HepG2 (cell line): Measurements from ENCODE around the gene MFSD12. TPM values are rescaled to one million over a fixed set of nuclear protein-coding genes. Genes with fewer than 3 reads are reported as not detected.

Experiments used
- GATAD2A ChIP-seq: IDR thresholded peaks from 2 replicates; pipeline ENCODE4 v1.6.1; 2016
- KDM5A ChIP-seq: fragments of 200-600 bp; sonication (generic); IDR thresholded peaks from 2 replicates; pipeline ENCODE4 v1.7.0; 2018; ENCODE audit warnings: antibody characterized with exemption, mild to moderate bottlenecking, low read length, borderline replicate concordance
- KLF6 ChIP-seq: IDR thresholded peaks from 2 replicates; pipeline ENCODE4 v1.8.0; 2016; ENCODE audit warnings: missing biosample characterization, missing genetic modification reagents
- NBN ChIP-seq: fragments of 450-650 bp; conservative IDR thresholded peaks from 2 replicates; pipeline ENCODE4 v1.6.1; 2017
- PHF8 ChIP-seq: sonication (generic); formaldehyde crosslinking; IDR thresholded peaks from 2 replicates; pipeline ENCODE4 v1.5.0; 2020; ENCODE audit warnings: missing genetic modification reagents
- REL ChIP-seq: sonication (generic); formaldehyde crosslinking; conservative IDR thresholded peaks from 2 replicates; pipeline ENCODE4 v1.8.0; 2022; ENCODE audit warnings: mild to moderate bottlenecking, missing genetic modification reagents, moderate library complexity
- RNF2 ChIP-seq: fragments of 450-650 bp; conservative IDR thresholded peaks from 2 replicates; pipeline ENCODE4 v1.6.1; 2016; ENCODE audit warnings: low read depth
- TCF7L2 ChIP-seq: IDR thresholded peaks from 2 replicates; pipeline ENCODE4 v1.6.1; 2011; ENCODE audit warnings: mild to moderate bottlenecking, low read depth, low read length, moderate library complexity
- TOPORS ChIP-seq: sonication (generic); formaldehyde crosslinking; IDR thresholded peaks from 2 replicates; pipeline ENCODE4 v1.8.0; 2023; ENCODE audit warnings: mild to moderate bottlenecking, missing genetic modification reagents
- YEATS4 ChIP-seq: sonication (generic); formaldehyde crosslinking; IDR thresholded peaks from 2 replicates; pipeline ENCODE4 v1.4.0; 2020; ENCODE audit warnings: missing genetic modification reagents, borderline replicate concordance
- ZNF546 ChIP-seq: sonication (generic); formaldehyde crosslinking; conservative IDR thresholded peaks from 2 replicates; pipeline ENCODE4 v1.8.1; 2023; ENCODE audit warnings: mild to moderate bottlenecking, missing genetic modification reagents
- ZNF567 ChIP-seq: sonication (generic); formaldehyde crosslinking; IDR thresholded peaks from 2 replicates; pipeline ENCODE4 v1.8.1; 2023; ENCODE audit warnings: mild to moderate bottlenecking, missing genetic modification reagents, borderline replicate concordance
- polyA plus RNA-seq, 8 experiments: library from polyadenylated mRNA; depleted of rRNA in 3 of 8; stranded (reverse) in 7 of 8; unstranded in 1 of 8; fragments of >200 nt; fragmentation: Illumina TruSeq in 4 of 8; extraction: Trizol in 4 of 8; gene quantifications; 2 replicates each; pipeline versions ENCODE4 v1.2.1 to v1.2.3, GENCODE V29; 2011 to 2016; ENCODE audit warnings: low read depth in 4 of 8, missing spikeins in 1 of 8, mixed read lengths in 1 of 8; ENCODE audit not compliant: insufficient read depth in 1 of 8
- total RNA-seq, 5 experiments: library from RNA; depleted of rRNA; stranded (reverse); fragments of >200 nt; fragmentation: Illumina TruSeq; extraction: Trizol; gene quantifications; 2 replicates each; pipeline ENCODE4 v1.2.3, GENCODE V29; 2016; ENCODE audit warnings: low read depth in 1 of 5
- TF ChIP-seq, protein P1 (sequence below): sonication (generic); formaldehyde crosslinking; IDR thresholded peaks from 2 replicates; pipeline ENCODE4 v1.9.0; 2021; ENCODE audit warnings: missing genetic modification reagents, borderline replicate concordance
- TF ChIP-seq, protein P2 (sequence below): sonication (generic); formaldehyde crosslinking; IDR thresholded peaks from 2 replicates; pipeline ENCODE4 v1.4.0; 2020; ENCODE audit warnings: missing genetic modification reagents
- TF ChIP-seq, protein P3 (sequence below): sonication (generic); formaldehyde crosslinking; IDR thresholded peaks from 2 replicates; pipeline ENCODE4 v1.5.0; 2020; ENCODE audit warnings: missing genetic modification reagents
- TF ChIP-seq, protein P4 (sequence below): sonication (generic); formaldehyde crosslinking; IDR thresholded peaks from one replicate; pipeline ENCODE4 v1.5.1; 2020; ENCODE audit warnings: mild to moderate bottlenecking, missing genetic modification reagents; ENCODE audit errors: not compliant biosample characterization

Gene MFSD12
- total and polyA plus RNA-seq, 2 of the 13 experiments (the other 11 are each of a cell fraction or from before 2014, with no cell fraction given): 27.2 to 29.1 TPM

DNA sequence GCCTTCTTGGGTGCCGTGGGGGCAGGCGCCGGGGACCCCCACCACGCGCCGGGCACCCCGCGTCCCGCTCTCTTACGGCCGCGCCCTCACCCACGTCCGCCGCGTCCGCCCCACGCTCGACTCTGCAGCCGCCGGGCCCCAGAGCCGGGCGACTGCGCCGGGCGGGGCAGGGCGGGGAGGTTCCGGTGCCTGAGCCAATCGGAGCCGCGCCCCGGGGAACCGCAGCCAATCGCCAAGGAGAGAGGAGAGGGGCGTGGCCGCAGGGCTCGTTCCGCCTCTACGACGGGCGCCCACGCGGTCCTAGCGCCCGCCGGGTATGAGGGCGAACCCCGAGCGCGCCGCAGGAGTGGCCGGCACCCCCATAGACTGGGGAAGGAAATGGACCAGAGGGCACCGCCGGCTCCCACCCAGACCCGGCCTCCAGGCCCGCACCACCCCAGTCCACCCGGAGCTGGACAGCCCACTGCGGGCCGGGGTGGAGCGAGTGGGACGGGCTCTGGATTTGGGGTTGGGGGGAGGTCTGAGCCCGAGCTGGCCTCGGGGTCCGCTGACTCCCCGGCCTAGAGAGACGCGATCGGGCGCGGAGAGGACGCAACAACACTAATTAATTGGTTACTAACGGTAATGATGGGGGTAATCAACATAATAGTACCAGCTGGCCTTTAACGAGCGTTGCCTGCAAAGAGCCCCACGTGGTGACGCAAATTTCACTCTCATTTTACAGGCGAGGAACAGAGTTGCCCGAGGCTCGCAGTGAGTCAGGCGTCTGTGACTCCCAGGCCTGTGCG, at the start of gene MFSD12 (continued):
- TF ChIP-seq, protein P1, sequence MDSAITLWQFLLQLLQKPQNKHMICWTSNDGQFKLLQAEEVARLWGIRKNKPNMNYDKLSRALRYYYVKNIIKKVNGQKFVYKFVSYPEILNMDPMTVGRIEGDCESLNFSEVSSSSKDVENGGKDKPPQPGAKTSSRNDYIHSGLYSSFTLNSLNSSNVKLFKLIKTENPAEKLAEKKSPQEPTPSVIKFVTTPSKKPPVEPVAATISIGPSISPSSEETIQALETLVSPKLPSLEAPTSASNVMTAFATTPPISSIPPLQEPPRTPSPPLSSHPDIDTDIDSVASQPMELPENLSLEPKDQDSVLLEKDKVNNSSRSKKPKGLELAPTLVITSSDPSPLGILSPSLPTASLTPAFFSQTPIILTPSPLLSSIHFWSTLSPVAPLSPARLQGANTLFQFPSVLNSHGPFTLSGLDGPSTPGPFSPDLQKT (CRISPR knock-in tag): peak; percentile 51; the same call in 1 of the 2 replicates
- peak; percentile 29; the same call in 1 of the 2 replicates for TF ChIP-seq GATAD2A
- TF ChIP-seq, protein P2, sequence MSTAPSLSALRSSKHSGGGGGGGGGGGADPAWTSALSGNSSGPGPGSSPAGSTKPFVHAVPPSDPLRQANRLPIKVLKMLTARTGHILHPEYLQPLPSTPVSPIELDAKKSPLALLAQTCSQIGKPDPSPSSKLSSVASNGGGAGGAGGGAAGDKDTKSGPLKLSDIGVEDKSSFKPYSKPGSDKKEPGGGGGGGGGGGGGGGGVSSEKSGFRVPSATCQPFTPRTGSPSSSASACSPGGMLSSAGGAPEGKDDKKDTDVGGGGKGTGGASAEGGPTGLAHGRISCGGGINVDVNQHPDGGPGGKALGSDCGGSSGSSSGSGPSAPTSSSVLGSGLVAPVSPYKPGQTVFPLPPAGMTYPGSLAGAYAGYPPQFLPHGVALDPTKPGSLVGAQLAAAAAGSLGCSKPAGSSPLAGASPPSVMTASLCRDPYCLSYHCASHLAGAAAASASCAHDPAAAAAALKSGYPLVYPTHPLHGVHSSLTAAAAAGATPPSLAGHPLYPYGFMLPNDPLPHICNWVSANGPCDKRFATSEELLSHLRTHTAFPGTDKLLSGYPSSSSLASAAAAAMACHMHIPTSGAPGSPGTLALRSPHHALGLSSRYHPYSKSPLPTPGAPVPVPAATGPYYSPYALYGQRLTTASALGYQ: no peak
- TF ChIP-seq KDM5A: peak; percentile 26; the same call in 1 of the 2 replicates
- TF ChIP-seq ZNF567 (CRISPR knock-in tag): no peak
- TF ChIP-seq TOPORS (CRISPR knock-in tag): no peak
- TF ChIP-seq, protein P3, sequence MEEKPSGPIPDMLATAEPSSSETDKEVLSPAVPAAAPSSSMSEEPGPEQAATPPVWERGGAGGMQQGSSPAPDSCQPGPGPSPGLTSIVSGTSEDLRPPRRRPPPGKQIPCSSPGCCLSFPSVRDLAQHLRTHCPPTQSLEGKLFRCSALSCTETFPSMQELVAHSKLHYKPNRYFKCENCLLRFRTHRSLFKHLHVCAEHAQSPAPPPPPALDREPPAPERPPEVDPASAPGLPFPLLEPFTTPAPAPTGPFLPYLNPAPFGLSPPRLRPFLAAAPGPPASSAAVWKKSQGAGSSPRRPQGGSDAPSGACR (CRISPR knock-in tag): no peak
- peak; percentile 69; the same call in 1 of the 2 replicates for TF ChIP-seq ZNF546 (CRISPR knock-in tag)
- peak; percentile 73 for TF ChIP-seq PHF8 (CRISPR knock-in tag)
- TF ChIP-seq NBN: no peak
- 0 out of 2 replicates have a peak, but pooled peaks have one; percentile 25 for TF ChIP-seq RNF2
- no peak for TF ChIP-seq REL (CRISPR knock-in tag)
- no peak for TF ChIP-seq YEATS4 (CRISPR knock-in tag)
- TF ChIP-seq KLF6 (CRISPR knock-in tag): peak; percentile 51; the same call in 1 of the 2 replicates
- TF ChIP-seq, protein P4, sequence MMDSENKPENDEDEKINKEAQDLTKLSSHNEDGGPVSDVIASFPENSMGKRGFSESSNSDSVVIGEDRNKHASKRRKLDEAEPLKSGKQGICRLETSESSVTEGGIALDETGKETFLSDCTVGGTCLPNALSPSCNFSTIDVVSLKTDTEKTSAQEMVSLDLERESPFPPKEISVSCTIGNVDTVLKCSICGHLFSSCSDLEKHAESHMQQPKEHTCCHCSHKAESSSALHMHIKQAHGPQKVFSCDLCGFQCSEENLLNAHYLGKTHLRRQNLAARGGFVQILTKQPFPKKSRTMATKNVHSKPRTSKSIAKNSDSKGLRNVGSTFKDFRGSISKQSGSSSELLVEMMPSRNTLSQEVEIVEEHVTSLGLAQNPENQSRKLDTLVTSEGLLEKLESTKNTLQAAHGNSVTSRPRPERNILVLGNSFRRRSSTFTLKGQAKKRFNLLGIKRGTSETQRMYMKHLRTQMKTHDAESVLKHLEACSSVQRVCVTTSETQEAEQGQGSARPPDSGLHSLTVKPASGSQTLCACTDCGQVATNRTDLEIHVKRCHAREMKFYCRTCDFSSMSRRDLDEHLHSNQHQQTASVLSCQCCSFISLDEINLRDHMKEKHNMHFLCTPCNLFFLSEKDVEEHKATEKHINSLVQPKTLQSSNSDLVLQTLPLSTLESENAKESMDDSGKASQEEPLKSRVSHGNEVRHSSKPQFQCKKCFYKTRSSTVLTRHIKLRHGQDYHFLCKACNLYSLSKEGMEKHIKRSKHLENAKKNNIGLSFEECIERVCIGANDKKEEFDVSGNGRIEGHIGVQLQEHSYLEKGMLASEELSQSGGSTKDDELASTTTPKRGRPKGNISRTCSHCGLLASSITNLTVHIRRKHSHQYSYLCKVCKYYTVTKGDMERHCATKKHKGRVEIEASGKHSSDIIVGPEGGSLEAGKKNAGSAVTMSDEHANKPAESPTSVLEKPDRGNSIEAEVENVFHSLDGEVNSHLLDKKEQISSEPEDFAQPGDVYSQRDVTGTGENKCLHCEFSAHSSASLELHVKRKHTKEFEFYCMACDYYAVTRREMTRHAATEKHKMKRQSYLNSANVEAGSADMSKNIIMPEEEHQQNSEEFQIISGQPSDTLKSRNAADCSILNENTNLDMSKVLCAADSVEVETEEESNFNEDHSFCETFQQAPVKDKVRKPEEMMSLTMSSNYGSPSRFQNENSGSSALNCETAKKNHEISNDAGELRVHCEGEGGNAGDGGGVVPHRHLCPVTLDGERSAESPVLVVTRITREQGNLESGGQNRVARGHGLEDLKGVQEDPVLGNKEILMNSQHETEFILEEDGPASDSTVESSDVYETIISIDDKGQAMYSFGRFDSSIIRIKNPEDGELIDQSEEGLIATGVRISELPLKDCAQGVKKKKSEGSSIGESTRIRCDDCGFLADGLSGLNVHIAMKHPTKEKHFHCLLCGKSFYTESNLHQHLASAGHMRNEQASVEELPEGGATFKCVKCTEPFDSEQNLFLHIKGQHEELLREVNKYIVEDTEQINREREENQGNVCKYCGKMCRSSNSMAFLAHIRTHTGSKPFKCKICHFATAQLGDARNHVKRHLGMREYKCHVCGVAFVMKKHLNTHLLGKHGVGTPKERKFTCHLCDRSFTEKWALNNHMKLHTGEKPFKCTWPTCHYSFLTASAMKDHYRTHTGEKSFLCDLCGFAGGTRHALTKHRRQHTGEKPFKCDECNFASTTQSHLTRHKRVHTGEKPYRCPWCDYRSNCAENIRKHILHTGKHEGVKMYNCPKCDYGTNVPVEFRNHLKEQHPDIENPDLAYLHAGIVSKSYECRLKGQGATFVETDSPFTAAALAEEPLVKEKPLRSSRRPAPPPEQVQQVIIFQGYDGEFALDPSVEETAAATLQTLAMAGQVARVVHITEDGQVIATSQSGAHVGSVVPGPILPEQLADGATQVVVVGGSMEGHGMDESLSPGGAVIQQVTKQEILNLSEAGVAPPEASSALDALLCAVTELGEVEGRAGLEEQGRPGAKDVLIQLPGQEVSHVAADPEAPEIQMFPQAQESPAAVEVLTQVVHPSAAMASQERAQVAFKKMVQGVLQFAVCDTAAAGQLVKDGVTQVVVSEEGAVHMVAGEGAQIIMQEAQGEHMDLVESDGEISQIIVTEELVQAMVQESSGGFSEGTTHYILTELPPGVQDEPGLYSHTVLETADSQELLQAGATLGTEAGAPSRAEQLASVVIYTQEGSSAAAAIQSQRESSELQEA (CRISPR knock-in tag): no peak
- TF ChIP-seq TCF7L2: no peak
